GM12878 (cell line): ENCODE measurements around the gene ETFBKMT. TPM values are rescaled to one million over a fixed set of nuclear protein-coding genes. Genes with fewer than 3 reads are reported as not detected.
A peak's percentile ranks its signal among the peaks of the same experiment; 100 is the strongest.

ENCODE experiments used
- BACH1 ChIP-seq: fragments of 450-650 bp; IDR thresholded peaks from 2 replicates; pipeline ENCODE4 v1.6.1; 2017; ENCODE audit warnings: mild to moderate bottlenecking, borderline replicate concordance
- CEBPB ChIP-seq, 2 experiments: fragments of 150-350 bp in 1 of 2; IDR thresholded peaks; 2 replicates each; pipeline ENCODE4 v1.6.1; 2012 to 2014; ENCODE audit warnings: low read depth in 2 of 2, low read length in 2 of 2, borderline replicate concordance in 1 of 2, inconsistent platforms in 1 of 2
- EGR1 ChIP-seq, 2 experiments: IDR thresholded peaks; 1 replicate in 1 of 2; 2 replicates in 1 of 2; pipeline ENCODE4 v1.6.1; 2011 to 2012; ENCODE audit warnings: low read depth in 2 of 2, low read length in 2 of 2, borderline replicate concordance in 1 of 2, mild to moderate bottlenecking in 1 of 2, moderate library complexity in 1 of 2
- KLF5 ChIP-seq: fragments of 450-650 bp; IDR thresholded peaks from 2 replicates; pipeline ENCODE4 v1.6.1; 2014; ENCODE audit warnings: mild to moderate bottlenecking; ENCODE audit not compliant: partially characterized antibody
- MEF2B ChIP-seq: fragments of 450-650 bp; IDR thresholded peaks from 2 replicates; pipeline ENCODE4 v1.6.1; 2018; ENCODE audit warnings: mild to moderate bottlenecking, moderate library complexity; ENCODE audit not compliant: partially characterized antibody, poor library complexity, severe bottlenecking
- PML ChIP-seq: IDR thresholded peaks from 2 replicates; pipeline ENCODE4 v1.6.1; 2012; ENCODE audit warnings: low read length, inconsistent platforms
- SUPT20H ChIP-seq: IDR thresholded peaks from 2 replicates; pipeline ENCODE4 v1.6.1; 2011; ENCODE audit warnings: low read depth, mild to moderate bottlenecking, low read length, moderate library complexity, borderline replicate concordance; ENCODE audit not compliant: control insufficient read depth
- SUZ12 ChIP-seq: fragments of 200-600 bp; sonication (generic); IDR thresholded peaks from one replicate; pipeline ENCODE4 v1.6.1; 2018; ENCODE audit warnings: antibody characterized with exemption, mild to moderate bottlenecking; ENCODE audit not compliant: unreplicated experiment
- ZNF622 ChIP-seq: fragments of 450-650 bp; IDR thresholded peaks from 2 replicates; pipeline ENCODE4 v1.6.1; 2017; ENCODE audit warnings: mild to moderate bottlenecking, inconsistent platforms
- polyA plus RNA-seq, 11 experiments: library from polyadenylated mRNA; depleted of rRNA in 4 of 11; unstranded in 6 of 11; stranded (reverse) in 5 of 11; fragments of >200 nt; fragmentation: Nextera tagmentation in 4 of 11; fragmentation: Illumina TruSeq in 1 of 11; extraction: Ambion mirVana in 4 of 11; extraction: Trizol in 1 of 11; gene quantifications; 1 replicate in 1 of 11; 2 replicates in 10 of 11; pipeline versions ENCODE4 v1.2.1 to v1.2.3, GENCODE V29; 2011 to 2016; ENCODE audit warnings: inconsistent platforms in 2 of 11, missing spikeins in 2 of 11, low read depth in 1 of 11
- total RNA-seq, 4 experiments: library from RNA; depleted of rRNA in 3 of 4; stranded (reverse); fragments of >200 nt in 3 of 4; fragmentation: Illumina TruSeq in 1 of 4; extraction: Trizol in 1 of 4; gene quantifications; 2 replicates each; pipeline versions ENCODE4 v1.2.1 to v1.2.3, GENCODE V29; 2013 to 2021
- TF ChIP-seq, protein P1 (sequence below): IDR thresholded peaks from 2 replicates; pipeline ENCODE4 v1.6.1; 2012; ENCODE audit warnings: improper control_type of control experiment, low read depth, low read length; ENCODE audit not compliant: insufficient replicate concordance

The ETFBKMT gene
- total and polyA plus RNA-seq, 10 of the 15 experiments (the other 5 are each of a cell fraction or from before 2014, with no cell fraction given), result 0.25 to 1.1 (median 0.65) TPM

DNA sequence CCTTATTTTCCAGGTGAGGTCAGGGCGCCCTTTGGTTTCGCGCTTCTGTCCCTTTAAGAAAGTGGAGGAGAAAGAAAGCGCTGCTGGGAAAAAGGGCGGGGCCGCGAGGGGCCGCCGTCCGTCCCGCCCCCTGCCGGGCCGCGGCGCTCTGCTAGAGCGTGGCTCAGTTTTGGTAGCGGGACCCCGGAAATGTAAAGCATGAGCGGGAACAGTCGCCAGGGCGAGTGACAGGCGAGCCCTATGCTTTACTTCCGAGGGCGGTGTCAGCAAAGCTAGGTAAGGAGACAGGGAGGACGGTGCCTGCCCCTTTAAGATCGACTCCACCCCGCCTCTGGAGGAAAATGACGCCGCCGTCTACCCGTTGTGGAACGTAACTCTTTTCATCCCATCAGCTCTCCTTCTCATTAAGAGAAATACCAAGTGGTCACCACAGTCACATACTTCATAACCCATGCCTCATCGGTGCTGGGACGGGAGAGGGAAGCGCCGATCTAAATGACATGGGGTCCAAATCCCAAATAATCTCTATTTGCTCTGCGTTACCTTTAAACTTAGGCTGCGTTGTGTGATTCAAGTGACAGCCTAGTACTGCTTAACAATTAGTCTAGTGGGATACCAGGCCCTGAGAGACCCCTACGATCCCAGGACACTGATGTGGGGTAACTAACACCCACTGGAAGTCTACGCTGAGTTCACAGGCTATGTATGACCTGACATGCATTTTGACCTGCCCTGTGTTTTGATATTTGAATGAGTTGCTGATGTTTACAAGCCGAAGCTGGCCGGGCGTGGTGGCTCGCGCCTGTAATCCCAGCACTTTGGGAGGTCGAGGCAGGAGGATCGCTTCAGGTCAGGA, at the start of gene ETFBKMT (continued):
- TF ChIP-seq, protein P1, sequence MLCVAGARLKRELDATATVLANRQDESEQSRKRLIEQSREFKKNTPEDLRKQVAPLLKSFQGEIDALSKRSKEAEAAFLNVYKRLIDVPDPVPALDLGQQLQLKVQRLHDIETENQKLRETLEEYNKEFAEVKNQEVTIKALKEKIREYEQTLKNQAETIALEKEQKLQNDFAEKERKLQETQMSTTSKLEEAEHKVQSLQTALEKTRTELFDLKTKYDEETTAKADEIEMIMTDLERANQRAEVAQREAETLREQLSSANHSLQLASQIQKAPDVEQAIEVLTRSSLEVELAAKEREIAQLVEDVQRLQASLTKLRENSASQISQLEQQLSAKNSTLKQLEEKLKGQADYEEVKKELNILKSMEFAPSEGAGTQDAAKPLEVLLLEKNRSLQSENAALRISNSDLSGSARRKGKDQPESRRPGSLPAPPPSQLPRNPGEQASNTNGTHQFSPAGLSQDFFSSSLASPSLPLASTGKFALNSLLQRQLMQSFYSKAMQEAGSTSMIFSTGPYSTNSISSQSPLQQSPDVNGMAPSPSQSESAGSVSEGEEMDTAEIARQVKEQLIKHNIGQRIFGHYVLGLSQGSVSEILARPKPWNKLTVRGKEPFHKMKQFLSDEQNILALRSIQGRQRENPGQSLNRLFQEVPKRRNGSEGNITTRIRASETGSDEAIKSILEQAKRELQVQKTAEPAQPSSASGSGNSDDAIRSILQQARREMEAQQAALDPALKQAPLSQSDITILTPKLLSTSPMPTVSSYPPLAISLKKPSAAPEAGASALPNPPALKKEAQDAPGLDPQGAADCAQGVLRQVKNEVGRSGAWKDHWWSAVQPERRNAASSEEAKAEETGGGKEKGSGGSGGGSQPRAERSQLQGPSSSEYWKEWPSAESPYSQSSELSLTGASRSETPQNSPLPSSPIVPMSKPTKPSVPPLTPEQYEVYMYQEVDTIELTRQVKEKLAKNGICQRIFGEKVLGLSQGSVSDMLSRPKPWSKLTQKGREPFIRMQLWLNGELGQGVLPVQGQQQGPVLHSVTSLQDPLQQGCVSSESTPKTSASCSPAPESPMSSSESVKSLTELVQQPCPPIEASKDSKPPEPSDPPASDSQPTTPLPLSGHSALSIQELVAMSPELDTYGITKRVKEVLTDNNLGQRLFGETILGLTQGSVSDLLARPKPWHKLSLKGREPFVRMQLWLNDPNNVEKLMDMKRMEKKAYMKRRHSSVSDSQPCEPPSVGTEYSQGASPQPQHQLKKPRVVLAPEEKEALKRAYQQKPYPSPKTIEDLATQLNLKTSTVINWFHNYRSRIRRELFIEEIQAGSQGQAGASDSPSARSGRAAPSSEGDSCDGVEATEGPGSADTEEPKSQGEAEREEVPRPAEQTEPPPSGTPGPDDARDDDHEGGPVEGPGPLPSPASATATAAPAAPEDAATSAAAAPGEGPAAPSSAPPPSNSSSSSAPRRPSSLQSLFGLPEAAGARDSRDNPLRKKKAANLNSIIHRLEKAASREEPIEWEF, result no peak
- TF ChIP-seq EGR1 (IDR thresholded peaks at IDR 0.05; ENCODE audit: borderline replicate concordance in 1 of 2, low read depth in 2 of 2, low read length in 2 of 2), result no peak
- no peak for TF ChIP-seq CEBPB (IDR thresholded peaks at IDR 0.05; ENCODE audit: borderline replicate concordance in 1 of 2, low read depth in 2 of 2, low read length in 2 of 2)
- TF ChIP-seq SUPT20H, result no peak
- TF ChIP-seq PML, result no peak
- no peak for TF ChIP-seq SUZ12
- no peak for TF ChIP-seq ZNF622
- TF ChIP-seq BACH1, result no peak
- no peak for TF ChIP-seq MEF2B
- peak; percentile 75 for TF ChIP-seq KLF5
